ENCODE measurements around the gene PHYHD1.

- TF ChIP-seq POLR2A (IDR thresholded peaks at IDR 0.05) (no peak), CTCF (IDR thresholded peaks at IDR 0.05) (no peak)
Measured at GRCh38 chr9:128908372-128908771, 12.4 kb upstream of the PHYHD1 start.

Measured in thyroid gland (tissue), 4 donors.